ENCODE results near the gene AMACR. TPM values are rescaled to one million over a fixed set of nuclear protein-coding genes. Genes with fewer than 3 reads are reported as not detected.

The AMACR gene

Small RNAs within 50 kb of the gene (small RNA-seq; reads per million reads assigned to genes)
- gene AC139783.1: not detected
